ENCODE results near the gene MAP3K21.

MAP3K21 gene

GRCh38 chr1:233373226-233373625 lies 45.7 kb downstream of the MAP3K21 start:
- Histone ChIP-seq H3K9me3 (ENCODE audit: control insufficient read depth, insufficient read depth, low read depth, low read length) (no peaks in the 10 kb centered on the region), H3K4me1 (ENCODE audit: control insufficient read depth, insufficient read depth, low read length) (no peaks in the 10 kb centered on the region), H3K4me3 (ENCODE audit: low read depth, low read length) (no peak overlapping the region), H3K36me3 (ENCODE audit: control insufficient read depth in 2 of 2, insufficient read depth in 1 of 2, low read length in 2 of 2) (peaks cover 36 to 63% of the 10 kb centered on the region in 2 experiments), H3K27ac (ENCODE audit: extremely low read depth, low read depth, low read length) (no peak overlapping the region)
- ChIA-PET CTCF (interaction anchor here (0.7 to 1.1 kb wide), 2 partner anchors 9 to 143 kb away, joined by 5 to 6 read pairs; no protein-coding TSS in a partner anchor), POLR2A (interaction anchor here (0.5 to 0.6 kb wide), 2 partner anchors 71 to 159 kb away, joined by 4 to 5 read pairs; no protein-coding TSS in a partner anchor)
- no peak for TF ChIP-seq ZNF624 (tag by site-specific recombination; IDR thresholded peaks at IDR 0.05)
- no peak for TF ChIP-seq ZBTB20 (tag by site-specific recombination; IDR thresholded peaks at IDR 0.05)
- TF ChIP-seq ZNF600 (tag by site-specific recombination; IDR thresholded peaks at IDR 0.05), result no peak
- TF ChIP-seq SP7 (tag by site-specific recombination; IDR thresholded peaks at IDR 0.05), result no peak
- no peak for TF ChIP-seq PRDM1 (tag by site-specific recombination; IDR thresholded peaks at IDR 0.05)
- no peak for TF ChIP-seq ZNF785 (tag by site-specific recombination; IDR thresholded peaks at IDR 0.05)
- no peak for TF ChIP-seq ZNF18 (tag by site-specific recombination; IDR thresholded peaks at IDR 0.05)
- no peak for TF ChIP-seq GLI4 (tag by site-specific recombination; IDR thresholded peaks at IDR 0.05)

GRCh38 chr1:233375653-233376052 lies 48.1 kb downstream of the MAP3K21 start:
- Histone ChIP-seq H3K27ac (ENCODE audit: extremely low read depth, low read depth, low read length) (no peak overlapping the region), H3K4me3 (ENCODE audit: low read depth, low read length) (no peak overlapping the region), H3K9me3 (ENCODE audit: control insufficient read depth, insufficient read depth, low read depth, low read length) (no peaks in the 10 kb centered on the region), H3K36me3 (ENCODE audit: control insufficient read depth in 2 of 2, insufficient read depth in 1 of 2, low read length in 2 of 2) (peaks cover 52 to 78% of the 10 kb centered on the region in 2 experiments), H3K4me1 (ENCODE audit: control insufficient read depth, insufficient read depth, low read length) (no peaks in the 10 kb centered on the region)
- ChIA-PET POLR2A (no interaction called here), CTCF (interaction anchor here (3.9 kb wide), 1 partner anchor 11 kb away, joined by 21 read pairs; no protein-coding TSS in a partner anchor)
- no peak for TF ChIP-seq ZBTB44 (tag by site-specific recombination; IDR thresholded peaks at IDR 0.05)
- TF ChIP-seq ZNF426 (tag by site-specific recombination; IDR thresholded peaks at IDR 0.05), result no peak
- no peak for TF ChIP-seq HOXA7 (CRISPR knock-in tag; IDR thresholded peaks at IDR 0.05; ENCODE audit: borderline replicate concordance)
- TF ChIP-seq ZNF776 (tag by site-specific recombination; IDR thresholded peaks at IDR 0.05; ENCODE audit: borderline replicate concordance), result no peak
- TF ChIP-seq KLF10 (tag by site-specific recombination; IDR thresholded peaks at IDR 0.05), result no peak
- no peak for TF ChIP-seq ZNF24 (tag by site-specific recombination; IDR thresholded peaks at IDR 0.05)
- TF ChIP-seq ZNF610 (tag by site-specific recombination; IDR thresholded peaks at IDR 0.05; ENCODE audit: borderline replicate concordance), result no peak
- TF ChIP-seq HOXD13 (CRISPR knock-in tag; IDR thresholded peaks at IDR 0.05; ENCODE audit: borderline replicate concordance), result no peak
- TF ChIP-seq PATZ1 (tag by site-specific recombination; IDR thresholded peaks at IDR 0.05), result no peak
- no peak for TF ChIP-seq ZNF660 (tag by site-specific recombination; IDR thresholded peaks at IDR 0.05)
- no peak for TF ChIP-seq ZNF221 (tag by site-specific recombination; IDR thresholded peaks at IDR 0.05; ENCODE audit: borderline replicate concordance)
- no peak for TF ChIP-seq ZNF629 (tag by site-specific recombination; IDR thresholded peaks at IDR 0.05)
- no peak for TF ChIP-seq PRDM6 (tag by site-specific recombination; IDR thresholded peaks at IDR 0.05)
- no peak for TF ChIP-seq ZNF692 (tag by site-specific recombination; IDR thresholded peaks at IDR 0.05)
- no peak for TF ChIP-seq ZNF248 (tag by site-specific recombination; IDR thresholded peaks at IDR 0.05)
- TF ChIP-seq EGR2 (tag by site-specific recombination; IDR thresholded peaks at IDR 0.05; ENCODE audit: low read depth), result no peak
- TF ChIP-seq ZNF558 (tag by site-specific recombination; IDR thresholded peaks at IDR 0.05), result no peak
- TF ChIP-seq ZNF707 (tag by site-specific recombination; IDR thresholded peaks at IDR 0.05), result no peak

Data from HEK293 (cell line).